ENCODE measurements around the gene ATP6V0B. TPM values are rescaled to one million over a fixed set of nuclear protein-coding genes. Genes with fewer than 3 reads are reported as not detected.
A peak's percentile ranks its signal among the peaks of the same experiment; 100 is the strongest.

Gene ATP6V0B
- total and polyA plus RNA-seq, 2 of the 13 experiments (the other 11 are each of a cell fraction or from before 2014, with no cell fraction given) = 157 to 161 TPM

DNA sequence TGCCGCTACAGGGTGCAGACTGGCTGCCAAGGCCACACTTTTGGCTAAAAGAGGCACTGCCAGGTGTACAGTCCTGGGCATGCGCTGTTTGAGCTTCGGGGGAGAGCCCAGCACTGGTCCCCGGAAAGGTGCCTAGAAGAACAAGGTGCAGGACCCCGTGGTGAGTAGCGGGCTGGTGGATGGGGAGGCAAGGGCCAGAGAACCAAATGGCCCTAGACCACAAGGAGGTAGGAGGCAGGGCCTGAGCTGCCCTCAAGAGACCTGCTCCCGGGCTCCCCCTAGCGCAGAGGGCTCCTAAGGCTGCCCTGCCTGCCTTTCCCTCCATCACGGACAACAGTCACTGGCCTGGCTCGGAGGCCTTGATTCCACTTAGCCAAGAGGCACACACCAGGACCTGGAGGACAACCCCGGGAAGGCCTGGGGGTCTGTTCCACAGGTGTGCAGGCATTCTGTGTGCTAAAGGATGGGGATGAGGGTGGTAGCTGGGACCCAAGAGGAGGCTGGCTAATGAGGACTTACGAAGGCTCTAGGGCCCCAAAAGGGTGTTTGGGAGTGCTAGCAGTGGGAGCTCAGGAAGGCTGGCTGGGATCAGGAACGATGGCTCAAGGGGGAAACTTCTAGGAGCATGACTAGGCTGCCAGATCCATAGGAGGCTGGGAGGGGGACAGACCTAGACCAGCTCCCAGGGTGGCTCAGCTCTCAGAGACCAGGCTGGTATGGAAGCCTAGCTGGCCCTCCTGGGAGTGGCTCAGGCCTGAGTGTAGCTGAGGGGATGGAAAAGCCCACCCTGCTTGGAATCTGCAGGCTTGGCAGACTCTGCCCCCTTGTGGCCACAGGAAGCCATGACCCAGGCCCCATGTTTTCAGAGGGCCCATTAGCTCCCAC lies 40.4 kb upstream of the ATP6V0B start:
- Histone ChIP-seq H4K20me1 (ENCODE audit: insufficient read depth, low read length) (0 out of 2 replicates have a peak, but pooled peaks cover 2% of the 10 kb centered on the region), H3K9me3 (ENCODE audit: low read length) (no peaks in the 10 kb centered on the region), H3K27me3 (ENCODE audit: control insufficient read depth in 1 of 2, insufficient read depth in 2 of 2, low read length in 2 of 2) (no peaks in the 10 kb centered on the region), H3K79me2 (ENCODE audit: insufficient read depth, low read length) (no peaks in the 10 kb centered on the region), H3K27ac (ENCODE audit: extremely low read length, insufficient read depth, low read length) (no peak overlapping the region), H3K9ac (ENCODE audit: insufficient read depth, low read depth, low read length) (no peak overlapping the region), H3K4me3 (replicated peaks in 1 of 3; ENCODE audit: insufficient read depth in 1 of 3, low read depth in 2 of 3, low read length in 3 of 3) (peak overlapping the region in 2 of 3 experiments; percentile 39 to 84; a peak in 2 of 6 replicates), H3K4me1 (ENCODE audit: insufficient read depth, low read length) (peaks cover 39% of the 10 kb centered on the region), H3K36me3 (replicated peaks in 1 of 2; ENCODE audit: control insufficient read depth in 1 of 2, insufficient read depth in 2 of 2, low read length in 2 of 2) (no peaks in the 10 kb centered on the region; a peak in 1 of 5 replicates), H3K4me2 (ENCODE audit: low read depth, low read length) (peak overlapping the region; percentile 99), H2AFZ (ENCODE audit: low read length) (no peak overlapping the region)
- DNase-seq (ENCODE audit: low spot score) (peak; percentile 65), ATAC-seq (peak; percentile 68), FAIRE-seq (peak; percentile 83)
- POLR2A ChIA-PET = interaction anchor here (0.5 to 4.3 kb wide), 8 partner anchors 9 to 900 kb away, joined by 3 to 38 read pairs (median 6); partner anchors contain the start of genes ATP6V0B, IPO13, SLC6A9 and ST3GAL3
- intact Hi-C loops (cut with micrococcal nuclease; ENCODE audit: unreplicated experiment) = loop anchor here (1.0 to 10.0 kb wide), 3 partner anchors 100 to 405 kb away; partner anchors contain the start of gene SLC6A9
- 27% methylated on average over 10 of the region's 13 CpGs for WGBS (ENCODE audit: low lambda C conversion rate)
- BruUV-seq (replicated peaks) = no TSS peak
- CTCF ChIA-PET (ENCODE audit: low intra/inter-chr PET ratio, low total read pairs) = interaction anchor here (4.6 kb wide), 1 partner anchor 171 kb away, joined by 44 read pairs; no protein-coding TSS in a partner anchor
- in situ Hi-C loops (cut with HindIII; ENCODE audit: extremely low pct_ligation_motif_present, low pct_unique_long_range_greater_than_20kb) = loop anchor here (5.0 kb wide), 2 partner anchors 177 to 407 kb away; no protein-coding TSS in a partner anchor
- TF ChIP-seq POGZ (CRISPR knock-in tag; IDR thresholded peaks at IDR 0.05) = no peak
- TF ChIP-seq PTBP1 (IDR thresholded peaks at IDR 0.05; ENCODE audit: low read depth, low read length, poor library complexity, severe bottlenecking) = peak; percentile 14
- TF ChIP-seq REPIN1 (CRISPR knock-in tag; IDR thresholded peaks at IDR 0.05; ENCODE audit: borderline replicate concordance, low read depth) = 0 out of 2 replicates have a peak, but pooled peaks have one; percentile 26
- no peak for TF ChIP-seq ZSCAN21 (CRISPR knock-in tag; IDR thresholded peaks at IDR 0.05; ENCODE audit: borderline replicate concordance)
- TF ChIP-seq ZSCAN20 (CRISPR knock-in tag; IDR thresholded peaks at IDR 0.05; ENCODE audit: borderline replicate concordance) = no peak
- TF ChIP-seq FOXK1 (CRISPR knock-in tag; IDR thresholded peaks at IDR 0.05; ENCODE audit: borderline replicate concordance, low read depth) = 0 out of 2 replicates have a peak, but pooled peaks have one; percentile 20
- TF ChIP-seq HBP1 (CRISPR knock-in tag; IDR thresholded peaks at IDR 0.05; ENCODE audit: low read depth) = no peak; the same call in 1 of the 2 replicates
- peak; percentile 29; the same call in 1 of the 2 replicates for TF ChIP-seq ZIK1 (CRISPR knock-in tag; IDR thresholded peaks at IDR 0.05; ENCODE audit: borderline replicate concordance, low read depth)
- TF ChIP-seq GTF2F1 (IDR thresholded peaks at IDR 0.05; ENCODE audit: low read length) = no peak
- 0 out of 2 replicates have a peak, but pooled peaks have one; percentile 37 for TF ChIP-seq ZNF644 (CRISPR knock-in tag; IDR thresholded peaks at IDR 0.05; ENCODE audit: low read depth)
- TF ChIP-seq CENPX (CRISPR knock-in tag; IDR thresholded peaks at IDR 0.05) = no peak
- no peak for TF ChIP-seq ZNF234 (CRISPR knock-in tag; conservative IDR thresholded peaks at IDR 0.05)
- TF ChIP-seq AGO1 (IDR thresholded peaks at IDR 0.05; ENCODE audit: low read depth, low read length, poor library complexity, severe bottlenecking) = no peak
- TF ChIP-seq, protein P1, sequence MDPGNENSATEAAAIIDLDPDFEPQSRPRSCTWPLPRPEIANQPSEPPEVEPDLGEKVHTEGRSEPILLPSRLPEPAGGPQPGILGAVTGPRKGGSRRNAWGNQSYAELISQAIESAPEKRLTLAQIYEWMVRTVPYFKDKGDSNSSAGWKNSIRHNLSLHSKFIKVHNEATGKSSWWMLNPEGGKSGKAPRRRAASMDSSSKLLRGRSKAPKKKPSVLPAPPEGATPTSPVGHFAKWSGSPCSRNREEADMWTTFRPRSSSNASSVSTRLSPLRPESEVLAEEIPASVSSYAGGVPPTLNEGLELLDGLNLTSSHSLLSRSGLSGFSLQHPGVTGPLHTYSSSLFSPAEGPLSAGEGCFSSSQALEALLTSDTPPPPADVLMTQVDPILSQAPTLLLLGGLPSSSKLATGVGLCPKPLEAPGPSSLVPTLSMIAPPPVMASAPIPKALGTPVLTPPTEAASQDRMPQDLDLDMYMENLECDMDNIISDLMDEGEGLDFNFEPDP (CRISPR knock-in tag; conservative IDR thresholded peaks at IDR 0.05) = no peak
- no peak for TF ChIP-seq POGK (CRISPR knock-in tag; conservative IDR thresholded peaks at IDR 0.05)
- no peak for TF ChIP-seq ZNF274 (CRISPR knock-in tag; IDR thresholded peaks at IDR 0.05)

All from HepG2 (cell line).